Prostate gland (tissue), 2 donors: ENCODE measurements around the gene ATF5.

Source experiments
- POLR2A ChIP-seq: fragments of 450-650 bp; IDR thresholded peaks from one replicate; pipeline ENCODE4 v1.6.1; 2016; ENCODE audit warnings: antibody characterized with exemption, mild to moderate bottlenecking
- TF ChIP-seq, protein P1 (sequence below), 4 experiments: fragments of 200-600 bp in 2 of 4; fragments of 450-650 bp in 2 of 4; sonication (generic) in 2 of 4; IDR thresholded peaks; 1 replicate in 3 of 4; 2 replicates in 1 of 4; pipeline ENCODE4 v1.5.1; 2016 to 2019; ENCODE audit warnings: antibody characterized with exemption in 4 of 4, mild to moderate bottlenecking in 2 of 4, moderate library complexity in 2 of 4

DNA sequence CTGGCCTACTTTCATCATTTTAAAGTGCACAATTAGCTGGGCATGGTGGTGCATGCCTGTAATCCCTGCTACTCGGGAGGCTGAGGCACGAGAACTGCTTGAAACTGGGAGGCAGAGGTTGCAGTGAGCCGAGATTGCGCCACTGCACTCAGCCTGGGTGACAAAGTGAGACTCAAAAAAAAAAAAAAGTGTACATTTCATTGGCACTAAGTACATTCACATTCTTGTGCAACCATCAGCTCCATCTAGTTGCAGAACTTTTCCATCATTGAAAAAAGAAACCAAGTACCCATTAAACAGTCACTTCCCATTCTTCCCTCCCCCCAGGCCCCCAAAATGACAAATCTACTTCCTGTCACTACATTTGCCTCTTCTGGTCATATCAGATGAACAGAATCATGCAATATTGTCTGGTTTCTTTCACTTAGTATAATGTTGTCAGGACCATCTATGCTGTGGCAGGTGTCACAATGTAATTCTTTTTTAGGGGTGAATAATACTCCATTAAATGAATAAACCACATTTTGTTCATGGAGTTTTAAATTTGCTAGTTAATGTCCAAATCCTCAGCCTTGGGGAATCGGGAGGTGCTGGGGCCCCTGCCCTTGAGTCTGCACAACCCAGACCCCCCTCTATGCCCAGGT is 39.4 kb downstream of the ATF5 start:
- TF ChIP-seq, protein P1, sequence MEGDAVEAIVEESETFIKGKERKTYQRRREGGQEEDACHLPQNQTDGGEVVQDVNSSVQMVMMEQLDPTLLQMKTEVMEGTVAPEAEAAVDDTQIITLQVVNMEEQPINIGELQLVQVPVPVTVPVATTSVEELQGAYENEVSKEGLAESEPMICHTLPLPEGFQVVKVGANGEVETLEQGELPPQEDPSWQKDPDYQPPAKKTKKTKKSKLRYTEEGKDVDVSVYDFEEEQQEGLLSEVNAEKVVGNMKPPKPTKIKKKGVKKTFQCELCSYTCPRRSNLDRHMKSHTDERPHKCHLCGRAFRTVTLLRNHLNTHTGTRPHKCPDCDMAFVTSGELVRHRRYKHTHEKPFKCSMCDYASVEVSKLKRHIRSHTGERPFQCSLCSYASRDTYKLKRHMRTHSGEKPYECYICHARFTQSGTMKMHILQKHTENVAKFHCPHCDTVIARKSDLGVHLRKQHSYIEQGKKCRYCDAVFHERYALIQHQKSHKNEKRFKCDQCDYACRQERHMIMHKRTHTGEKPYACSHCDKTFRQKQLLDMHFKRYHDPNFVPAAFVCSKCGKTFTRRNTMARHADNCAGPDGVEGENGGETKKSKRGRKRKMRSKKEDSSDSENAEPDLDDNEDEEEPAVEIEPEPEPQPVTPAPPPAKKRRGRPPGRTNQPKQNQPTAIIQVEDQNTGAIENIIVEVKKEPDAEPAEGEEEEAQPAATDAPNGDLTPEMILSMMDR (IDR thresholded peaks at IDR 0.05): no peak
- TF ChIP-seq POLR2A: no peak
